ENCODE data around the gene GHR.

GRCh38 chr5:42642006-42642405 is 218.8 kb downstream of the GHR start:
- TF ChIP-seq POLR2A (IDR thresholded peaks at IDR 0.05) (no peak), CTCF (IDR thresholded peaks at IDR 0.05 in 8 of 11, conservative IDR thresholded peaks at IDR 0.05 in 3 of 11) (no peak), POLR2AphosphoS5 (IDR thresholded peaks at IDR 0.05) (no peak)

Data from spleen (tissue), 7 donors.